Smooth muscle cell (in vitro differentiated cells): ENCODE data around the gene UPB1. TPM values are rescaled to one million over a fixed set of nuclear protein-coding genes. Genes with fewer than 3 reads are reported as not detected.

Experiments
- DNase-seq: peaks from one replicate; lab custom pipeline; 2025; ENCODE audit not compliant: unreplicated experiment; lab: John Stamatoyannopoulos, UW
- H2AFZ ChIP-seq: fragments of 200-600 bp; sonication (generic); 2 replicates; pipeline ENCODE4 v1.6.0; 2016; ENCODE audit warnings: antibody characterized with exemption, low read depth, mild to moderate bottlenecking
- H3F3A ChIP-seq: fragments of 200-600 bp; sonication (generic); 2 replicates; pipeline ENCODE4 v1.6.0; 2017; ENCODE audit warnings: antibody characterized with exemption, low read depth
- H3K27ac ChIP-seq: fragments of 200-600 bp; sonication (generic); 2 replicates; pipeline ENCODE4 v1.5.1; 2016; ENCODE audit warnings: low read depth, mild to moderate bottlenecking
- H3K27me3 ChIP-seq: fragments of 200-600 bp; sonication (generic); 2 replicates; pipeline ENCODE4 v1.6.1; 2016; ENCODE audit warnings: low read depth, mild to moderate bottlenecking
- H3K36me3 ChIP-seq: fragments of 200-600 bp; sonication (generic); 2 replicates; pipeline ENCODE4 v1.5.1; 2016; ENCODE audit warnings: low read depth
- H3K4me1 ChIP-seq: fragments of 200-600 bp; sonication (generic); 2 replicates; pipeline ENCODE4 v1.5.1; 2016; ENCODE audit warnings: low read depth
- H3K4me2 ChIP-seq: fragments of 200-600 bp; sonication (generic); 2 replicates; pipeline ENCODE4 v1.6.0; 2016; ENCODE audit warnings: mild to moderate bottlenecking
- H3K4me3 ChIP-seq: fragments of 200-600 bp; sonication (generic); 2 replicates; pipeline ENCODE4 v1.5.1; 2016; ENCODE audit warnings: mild to moderate bottlenecking
- H3K79me2 ChIP-seq: fragments of 200-600 bp; sonication (generic); 2 replicates; pipeline ENCODE4 v1.6.0; 2016; ENCODE audit warnings: low read depth, mild to moderate bottlenecking
- H3K9ac ChIP-seq: fragments of 200-600 bp; sonication (generic); 2 replicates; pipeline ENCODE4 v1.6.0; 2016; ENCODE audit warnings: low read depth
- H3K9me3 ChIP-seq: fragments of 200-600 bp; sonication (generic); replicated peaks from 2 replicates; pipeline ENCODE4 v1.5.1; 2016; ENCODE audit warnings: low read depth
- H4K20me1 ChIP-seq: fragments of 200-600 bp; sonication (generic); 2 replicates; pipeline ENCODE4 v1.6.0; 2016; ENCODE audit warnings: low read depth
- CTCF ChIP-seq: fragments of 200-600 bp; sonication (generic); IDR thresholded peaks from 2 replicates; pipeline ENCODE4 v1.5.1; 2017; ENCODE audit warnings: borderline replicate concordance, mild to moderate bottlenecking, antibody characterized with exemption; ENCODE audit not compliant: insufficient read depth, poor library complexity, severe bottlenecking
- WGBS: methylation state at CpG from one replicate; pipeline ENCODE4 v1.1.7; 2016; ENCODE audit warnings: low lambda C conversion rate; 5-methylcytosine and 5-hydroxymethylcytosine counted together
- polyA plus RNA-seq: library from polyadenylated mRNA; unstranded; fragments of >200 nt; fragmentation: Nextera tagmentation; extraction: Ambion mirVana; gene quantifications from 2 replicates; pipeline ENCODE4 v1.2.1, GENCODE V29; 2016
- total RNA-seq: library from RNA; depleted of rRNA; stranded (reverse); fragments of >200 nt; gene quantifications from 2 replicates; pipeline ENCODE4 v1.2.3, GENCODE V29; 2014

The UPB1 gene
- total and polyA plus RNA-seq, 2 experiments from 2014 or later, result 0.21 TPM; not detected in 1

DNA sequence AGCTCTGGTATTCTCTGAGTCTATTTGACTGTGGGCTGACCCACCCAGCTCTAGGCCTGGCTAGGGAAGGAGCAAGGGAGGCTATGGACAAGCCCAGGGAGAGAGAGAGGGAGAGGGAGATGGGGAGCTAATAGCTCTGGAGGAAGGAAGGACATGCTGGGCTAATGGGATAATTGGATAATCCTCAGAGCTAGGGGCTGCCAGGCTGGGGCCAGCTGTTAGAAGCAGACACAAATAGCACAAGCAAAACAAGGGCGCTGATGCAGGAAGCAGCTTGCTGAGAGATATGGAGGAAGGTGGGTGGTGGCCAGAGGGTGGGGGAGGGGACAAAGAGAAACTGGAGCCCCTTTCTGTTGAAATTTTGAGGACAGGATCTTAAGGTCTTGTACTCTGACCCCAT is 44.5 kb upstream of the UPB1 start:
- Histone ChIP-seq H4K20me1 (no peaks in the 10 kb centered on the region), H3K4me3 (no peak overlapping the region), H3K9ac (no peak overlapping the region), H3K27ac (no peak overlapping the region), H3K9me3 (no peaks in the 10 kb centered on the region), H3K27me3 (no peaks in the 10 kb centered on the region), H3K79me2 (no peaks in the 10 kb centered on the region), H2AFZ (no peak overlapping the region), H3K4me1 (peaks cover 6% of the 10 kb centered on the region), H3K4me2 (no peak overlapping the region), H3K36me3 (no peaks in the 10 kb centered on the region), H3F3A (no peaks in the 10 kb centered on the region)
- no peak for DNase-seq
- no peak for TF ChIP-seq CTCF
- WGBS, result 15% methylated on average over 1 of the region's 1 CpG

DNA sequence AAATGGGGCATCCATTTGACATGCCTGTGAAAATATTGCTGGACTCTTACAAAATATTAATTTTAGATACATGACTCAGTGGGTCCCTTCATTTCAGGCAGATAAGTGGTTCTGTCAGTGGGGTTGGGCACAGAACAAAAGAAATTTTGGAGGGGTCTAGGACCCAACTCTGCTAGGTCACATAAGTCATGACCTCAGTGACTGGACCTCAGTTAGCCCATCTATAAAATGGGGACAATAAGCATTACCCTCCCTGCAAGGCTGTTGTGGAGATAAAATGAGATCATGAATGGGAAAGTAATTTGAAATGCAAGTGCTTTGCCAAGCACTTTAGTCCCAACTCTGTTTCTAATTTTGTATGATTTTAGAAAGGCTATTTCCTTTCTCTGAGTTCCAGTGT is 44.0 kb upstream of the UPB1 start:
- Histone ChIP-seq H3K4me3 (no peak overlapping the region), H4K20me1 (no peaks in the 10 kb centered on the region), H3K36me3 (no peaks in the 10 kb centered on the region), H3K79me2 (no peaks in the 10 kb centered on the region), H3K4me2 (no peak overlapping the region), H3K27ac (no peak overlapping the region), H3K9ac (no peak overlapping the region), H3K9me3 (no peaks in the 10 kb centered on the region), H3K4me1 (peaks cover under 1% of the 10 kb centered on the region), H3F3A (no peaks in the 10 kb centered on the region), H3K27me3 (no peaks in the 10 kb centered on the region), H2AFZ (no peak overlapping the region)
- no peak for DNase-seq
- no peak for TF ChIP-seq CTCF

DNA sequence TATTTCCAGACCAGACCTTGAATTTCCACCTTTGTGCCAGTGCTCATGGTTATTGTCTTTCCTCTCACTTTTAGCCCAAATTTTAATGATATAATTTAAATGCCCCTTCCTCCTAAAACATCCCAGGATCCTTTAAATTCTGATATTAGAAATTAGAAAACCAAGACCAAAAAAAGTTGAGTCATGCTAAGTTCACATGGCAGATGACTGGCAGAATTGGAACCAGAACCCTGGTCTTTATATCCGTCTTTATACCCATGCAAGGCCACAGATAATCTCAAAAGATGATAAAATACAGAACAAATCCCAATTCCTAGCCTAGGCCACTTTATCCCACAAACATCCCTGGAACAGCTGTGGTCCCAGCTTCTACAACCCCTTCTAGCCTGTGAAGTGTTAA is 41.3 kb upstream of the UPB1 start:
- Histone ChIP-seq H4K20me1 (no peaks in the 10 kb centered on the region), H3K9me3 (no peaks in the 10 kb centered on the region), H3K79me2 (no peaks in the 10 kb centered on the region), H3K4me1 (no peaks in the 10 kb centered on the region), H3K27ac (no peak overlapping the region), H3F3A (no peaks in the 10 kb centered on the region), H3K4me3 (no peak overlapping the region), H3K36me3 (no peaks in the 10 kb centered on the region), H3K4me2 (no peak overlapping the region), H3K9ac (no peak overlapping the region), H2AFZ (no peak overlapping the region), H3K27me3 (no peaks in the 10 kb centered on the region)
- no peak for DNase-seq
- WGBS, result 46% methylated on average over 1 of the region's 1 CpG
- no peak for TF ChIP-seq CTCF

DNA sequence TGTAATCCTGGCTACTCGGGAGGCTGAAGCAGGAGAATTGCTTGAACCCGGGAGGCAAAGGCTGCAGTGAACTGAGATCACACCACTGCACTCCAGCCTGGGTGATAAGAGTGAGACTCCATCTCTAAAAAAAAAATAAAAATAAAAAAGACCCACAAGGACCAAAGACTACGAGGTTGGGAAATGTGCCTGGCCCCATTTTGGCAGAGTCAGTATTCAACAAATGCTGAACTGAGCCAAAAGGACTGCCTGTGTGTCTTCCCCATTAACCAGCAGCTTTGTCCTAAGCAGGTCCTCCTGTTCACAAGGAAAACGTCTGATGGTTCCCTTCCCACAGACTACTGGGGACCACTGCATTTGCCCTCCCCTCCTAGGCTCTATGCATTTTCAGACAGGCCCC is 40.1 kb upstream of the UPB1 start:
- no peak for TF ChIP-seq CTCF
- H3K27me3 ChIP-seq, result no peaks in the 10 kb centered on the region
- no peaks in the 10 kb centered on the region for H3K9me3 ChIP-seq
- no peaks in the 10 kb centered on the region for H4K20me1 ChIP-seq
- H3F3A ChIP-seq, result no peaks in the 10 kb centered on the region
- H3K36me3 ChIP-seq, result no peaks in the 10 kb centered on the region
- 96% methylated on average over 4 of the region's 4 CpGs for WGBS
- no peaks in the 10 kb centered on the region for H3K4me1 ChIP-seq
- no peak for DNase-seq
- no peaks in the 10 kb centered on the region for H3K79me2 ChIP-seq
- no peak overlapping the region for H3K9ac ChIP-seq
- no peak overlapping the region for H3K4me3 ChIP-seq
- H2AFZ ChIP-seq, result no peak overlapping the region
- H3K27ac ChIP-seq, result no peak overlapping the region
- H3K4me2 ChIP-seq, result no peak overlapping the region
